HEK293 (cell line): ENCODE results near the gene TTLL13.

Experiments used
- CTCF ChIA-PET: fragments of 350-600 bp; formaldehyde crosslinking; extraction: SDS; loops from one replicate; lab custom pipeline; 2021; ENCODE audit warnings: antibody characterized with exemption; lab: Yijun Ruan, JAX
- POLR2A ChIA-PET: fragments of 300-600 bp; formaldehyde crosslinking; extraction: SDS; loops from one replicate; lab custom pipeline; 2020; ENCODE audit warnings: antibody characterized with exemption, inconsistent platforms; lab: Yijun Ruan, JAX
- H3K27ac ChIP-seq: fragments of 200-500 bp; sonication (Bioruptor generic); 2 replicates; pipeline ENCODE4 v1.5.1; 2014; ENCODE audit warnings: low read depth, low read length, control low read depth, inconsistent platforms; ENCODE audit errors: extremely low read depth
- H3K36me3 ChIP-seq, 2 experiments: fragments of 200-500 bp in 1 of 2; sonication (Bioruptor generic) in 1 of 2; 1 replicate in 1 of 2; 2 replicates in 1 of 2; pipeline ENCODE4 v1.5.1; 2014 to 2017; ENCODE audit warnings: inconsistent platforms in 2 of 2, low read length in 2 of 2; ENCODE audit not compliant: control insufficient read depth in 2 of 2, insufficient read depth in 1 of 2
- H3K4me1 ChIP-seq: fragments of 200-500 bp; sonication (Bioruptor generic); 2 replicates; pipeline ENCODE4 v1.5.1; 2014; ENCODE audit warnings: mild to moderate bottlenecking, low read length, inconsistent platforms; ENCODE audit not compliant: control insufficient read depth, insufficient read depth
- H3K4me3 ChIP-seq: 2 replicates; pipeline ENCODE4 v1.5.1; 2011; ENCODE audit warnings: low read depth, mild to moderate bottlenecking, control low read depth, low read length, moderate library complexity
- H3K9me3 ChIP-seq: fragments of 200-500 bp; sonication (Bioruptor generic); 2 replicates; pipeline ENCODE4 v1.5.1; 2014; ENCODE audit warnings: low read depth, low read length, inconsistent platforms; ENCODE audit not compliant: control insufficient read depth, insufficient read depth
- ATF2 ChIP-seq: fragments of 450-650 bp; formaldehyde crosslinking; IDR thresholded peaks from 2 replicates; pipeline ENCODE4 v1.5.1; 2016; ENCODE audit warnings: missing biosample characterization, missing genetic modification characterization, low read depth
- EGR2 ChIP-seq: fragments of 450-650 bp; formaldehyde crosslinking; IDR thresholded peaks from 2 replicates; pipeline ENCODE4 v1.5.1; 2016; ENCODE audit warnings: low read depth, missing biosample characterization, missing genetic modification characterization
- GLIS1 ChIP-seq: fragments of 450-650 bp; formaldehyde crosslinking; IDR thresholded peaks from 2 replicates; pipeline ENCODE4 v1.5.1; 2016; ENCODE audit warnings: missing biosample characterization, missing genetic modification characterization
- HOXC10 ChIP-seq: sonication (generic); formaldehyde crosslinking; IDR thresholded peaks from 2 replicates; pipeline ENCODE4 v1.8.1; 2023; ENCODE audit warnings: mild to moderate bottlenecking, missing genetic modification reagents
- MYNN ChIP-seq: fragments of 450-650 bp; formaldehyde crosslinking; IDR thresholded peaks from 2 replicates; pipeline ENCODE4 v1.5.1; 2016; ENCODE audit warnings: missing biosample characterization, missing genetic modification characterization, borderline replicate concordance
- PBX3 ChIP-seq: sonication (generic); formaldehyde crosslinking; IDR thresholded peaks from 2 replicates; pipeline ENCODE4 v1.8.1; 2022; ENCODE audit warnings: mild to moderate bottlenecking, moderate library complexity, missing genetic modification reagents
- PRDM1 ChIP-seq: fragments of 450-650 bp; formaldehyde crosslinking; IDR thresholded peaks from 2 replicates; pipeline ENCODE4; 2016; ENCODE audit warnings: missing biosample characterization, missing genetic modification characterization
- SETDB1 ChIP-seq: IDR thresholded peaks from one replicate; pipeline ENCODE4 v1.6.1; 2017; ENCODE audit warnings: mild to moderate bottlenecking, low read length, moderate library complexity, mixed read lengths; ENCODE audit not compliant: insufficient read length
- SP3 ChIP-seq: fragments of 450-650 bp; formaldehyde crosslinking; IDR thresholded peaks from 2 replicates; pipeline ENCODE4 v1.5.1; 2016; ENCODE audit warnings: missing biosample characterization, missing genetic modification characterization
- TRIM28 ChIP-seq: IDR thresholded peaks from 2 replicates; pipeline ENCODE4 v1.6.1; 2011; ENCODE audit warnings: low read length, control low read depth, borderline replicate concordance
- ZFHX2 ChIP-seq: fragments of 450-650 bp; formaldehyde crosslinking; conservative IDR thresholded peaks from 2 replicates; pipeline ENCODE4 v1.5.1; 2016; ENCODE audit warnings: missing biosample characterization, missing genetic modification characterization
- ZFP69B ChIP-seq: fragments of 450-650 bp; formaldehyde crosslinking; IDR thresholded peaks from 2 replicates; pipeline ENCODE4 v1.5.1; 2016; ENCODE audit warnings: missing biosample characterization, missing genetic modification characterization
- ZNF155 ChIP-seq: fragments of 450-650 bp; formaldehyde crosslinking; IDR thresholded peaks from 2 replicates; pipeline ENCODE4 v1.5.1; 2016; ENCODE audit warnings: missing biosample characterization, missing genetic modification characterization
- ZNF280C ChIP-seq: fragments of 450-650 bp; formaldehyde crosslinking; IDR thresholded peaks from 2 replicates; pipeline ENCODE4 v1.5.1; 2016; ENCODE audit warnings: missing biosample characterization, missing genetic modification characterization
- ZNF324 ChIP-seq: fragments of 450-650 bp; formaldehyde crosslinking; IDR thresholded peaks from 2 replicates; pipeline ENCODE4 v1.5.1; 2016; ENCODE audit warnings: missing biosample characterization, missing genetic modification characterization
- ZNF37A ChIP-seq: fragments of 450-650 bp; IDR thresholded peaks from 2 replicates; pipeline ENCODE4 v1.5.1; 2018; ENCODE audit warnings: missing biosample characterization, missing genetic modification characterization
- ZNF548 ChIP-seq: fragments of 450-650 bp; formaldehyde crosslinking; IDR thresholded peaks from 2 replicates; pipeline ENCODE4 v1.5.1; 2016; ENCODE audit warnings: missing biosample characterization, missing genetic modification characterization
- ZNF558 ChIP-seq: fragments of 450-650 bp; formaldehyde crosslinking; IDR thresholded peaks from 2 replicates; pipeline ENCODE4 v1.5.1; 2016; ENCODE audit warnings: missing biosample characterization, missing genetic modification characterization
- ZNF610 ChIP-seq: fragments of 450-650 bp; formaldehyde crosslinking; IDR thresholded peaks from 2 replicates; pipeline ENCODE4 v1.5.1; 2016; ENCODE audit warnings: missing biosample characterization, missing genetic modification characterization, borderline replicate concordance
- ZNF664 ChIP-seq: fragments of 450-650 bp; formaldehyde crosslinking; IDR thresholded peaks from 2 replicates; pipeline ENCODE4 v1.5.1; 2016; ENCODE audit warnings: missing biosample characterization, missing genetic modification characterization
- ZNF785 ChIP-seq: fragments of 450-650 bp; formaldehyde crosslinking; IDR thresholded peaks from 2 replicates; pipeline ENCODE4 v1.5.1; 2016; ENCODE audit warnings: missing biosample characterization, missing genetic modification characterization
- TF ChIP-seq, protein P1 (sequence below): fragments of 450-650 bp; IDR thresholded peaks from 2 replicates; pipeline ENCODE4 v1.5.1; 2018; ENCODE audit warnings: missing biosample characterization, mild to moderate bottlenecking, missing genetic modification characterization

Gene TTLL13

DNA sequence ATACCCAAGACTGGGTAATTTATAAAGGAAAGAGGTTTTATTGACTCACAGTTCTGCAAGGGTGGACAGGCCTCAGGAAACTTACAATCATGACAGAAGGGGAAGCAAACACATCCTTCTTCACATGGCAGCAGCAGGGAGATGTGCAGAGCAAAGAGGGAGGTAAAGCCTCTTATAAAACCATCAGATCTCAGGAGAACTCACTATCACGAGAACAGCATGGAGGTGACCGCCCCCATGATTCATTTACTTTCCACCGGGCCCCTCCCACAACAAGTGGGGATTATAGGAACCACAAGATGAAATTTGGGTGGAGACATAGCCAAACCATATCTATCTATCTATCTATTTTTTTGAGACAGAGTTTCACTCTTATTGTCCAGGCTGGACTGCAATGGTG is 10.0 kb upstream of the TTLL13 start:
- Histone ChIP-seq H3K36me3 (peaks cover 14 to 22% of the 10 kb centered on the region in 2 experiments; a peak in 2 of 3 replicates), H3K4me1 (no peaks in the 10 kb centered on the region), H3K4me3 (no peak overlapping the region), H3K9me3 (no peaks in the 10 kb centered on the region), H3K27ac (no peak overlapping the region)
- TF ChIP-seq SETDB1 (no peak), ZNF37A (tag by site-specific recombination) (no peak), ZFHX2 (tag by site-specific recombination) (no peak)
- ChIA-PET POLR2A (interaction anchor here (1.3 kb wide), 1 partner anchor 10 kb away, joined by 3 read pairs; the partner anchor contains the start of gene TTLL13), CTCF (no interaction called here)

GRCh38 chr15:90240856-90241255 is 8.5 kb upstream of the TTLL13 start:
- ChIA-PET CTCF (interaction anchor here (0.6 to 0.9 kb wide), 2 partner anchors 60 to 128 kb away, joined by 3 read pairs; no protein-coding TSS in a partner anchor), POLR2A (interaction anchor here (0.6 kb wide), 1 partner anchor 8 kb away, joined by 6 read pairs; the partner anchor contains the start of gene TTLL13)
- no peaks in the 10 kb centered on the region for H3K4me1 ChIP-seq
- no peaks in the 10 kb centered on the region for H3K9me3 ChIP-seq
- peaks cover 14 to 22% of the 10 kb centered on the region in 2 experiments; a peak in 2 of 3 replicates for H3K36me3 ChIP-seq
- no peak overlapping the region for H3K27ac ChIP-seq
- TF ChIP-seq, protein P1, sequence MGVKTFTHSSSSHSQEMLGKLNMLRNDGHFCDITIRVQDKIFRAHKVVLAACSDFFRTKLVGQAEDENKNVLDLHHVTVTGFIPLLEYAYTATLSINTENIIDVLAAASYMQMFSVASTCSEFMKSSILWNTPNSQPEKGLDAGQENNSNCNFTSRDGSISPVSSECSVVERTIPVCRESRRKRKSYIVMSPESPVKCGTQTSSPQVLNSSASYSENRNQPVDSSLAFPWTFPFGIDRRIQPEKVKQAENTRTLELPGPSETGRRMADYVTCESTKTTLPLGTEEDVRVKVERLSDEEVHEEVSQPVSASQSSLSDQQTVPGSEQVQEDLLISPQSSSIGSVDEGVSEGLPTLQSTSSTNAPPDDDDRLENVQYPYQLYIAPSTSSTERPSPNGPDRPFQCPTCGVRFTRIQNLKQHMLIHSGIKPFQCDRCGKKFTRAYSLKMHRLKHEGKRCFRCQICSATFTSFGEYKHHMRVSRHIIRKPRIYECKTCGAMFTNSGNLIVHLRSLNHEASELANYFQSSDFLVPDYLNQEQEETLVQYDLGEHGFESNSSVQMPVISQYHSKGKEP: no peak
- TF ChIP-seq ZNF324 (tag by site-specific recombination): no peak
- no peak for TF ChIP-seq HOXC10 (CRISPR knock-in tag)
- no peak for TF ChIP-seq GLIS1 (tag by site-specific recombination)
- no peak for TF ChIP-seq ZNF558 (tag by site-specific recombination)
- TF ChIP-seq MYNN: no peak
- TF ChIP-seq ZNF785: no peak
- TF ChIP-seq ZNF155: no peak
- TF ChIP-seq ZNF610 (tag by site-specific recombination): no peak
- H3K4me3 ChIP-seq: no peak overlapping the region

GRCh38 chr15:90241343-90242192 is 7.8 kb upstream of the TTLL13 start:
- Histone ChIP-seq H3K9me3 (no peaks in the 10 kb centered on the region), H3K27ac (no peak overlapping the region), H3K36me3 (peaks cover 14 to 22% of the 10 kb centered on the region in 2 experiments; a peak in 2 of 3 replicates), H3K4me1 (no peaks in the 10 kb centered on the region), H3K4me3 (no peak overlapping the region)
- ChIA-PET POLR2A (interaction anchor here (0.6 kb wide), 1 partner anchor 343 kb away, joined by 3 read pairs; no protein-coding TSS in a partner anchor), CTCF (interaction anchor here (0.9 kb wide), 1 partner anchor 59 kb away, joined by 3 read pairs; no protein-coding TSS in a partner anchor)
- TF ChIP-seq ZNF664: no peak
- TF ChIP-seq TRIM28: no peak
- TF ChIP-seq ATF2: no peak
- no peak for TF ChIP-seq ZFP69B (tag by site-specific recombination)
- TF ChIP-seq PRDM1 (tag by site-specific recombination): no peak
- no peak for TF ChIP-seq SP3 (tag by site-specific recombination)
- no peak for TF ChIP-seq PBX3 (CRISPR knock-in tag)
- no peak for TF ChIP-seq ZNF548 (tag by site-specific recombination)
- no peak for TF ChIP-seq EGR2 (tag by site-specific recombination)
- TF ChIP-seq ZNF280C (tag by site-specific recombination): no peak
